GM10248 (cell line): Measurements from ENCODE around the gene UBE2I.

Experiments
- CTCF ChIA-PET: fragments of 300-600 bp; sonication (Branson Sonifier 250); formaldehyde crosslinking; extraction: SDS; loops from one replicate; lab custom pipeline; 2021; ENCODE audit warnings: antibody characterized with exemption; lab: Yijun Ruan, JAX
- POLR2A ChIA-PET: fragments of 350-650 bp; sonication (Branson Sonifier 250); formaldehyde crosslinking; extraction: SDS; loops from one replicate; lab custom pipeline; 2020; ENCODE audit warnings: antibody characterized with exemption; lab: Yijun Ruan, JAX
- DNase-seq: peaks from one replicate; pipeline ENCODE4 v3.0.0; 2012; ENCODE audit errors: extremely low spot score
- TF ChIP-seq, protein P1 (sequence below): IDR thresholded peaks from 2 replicates; pipeline ENCODE4 v1.5.1; 2012; ENCODE audit warnings: mild to moderate bottlenecking, low read depth; ENCODE audit errors: extremely low read depth, missing control alignments, control extremely low read depth

The UBE2I gene

DNA sequence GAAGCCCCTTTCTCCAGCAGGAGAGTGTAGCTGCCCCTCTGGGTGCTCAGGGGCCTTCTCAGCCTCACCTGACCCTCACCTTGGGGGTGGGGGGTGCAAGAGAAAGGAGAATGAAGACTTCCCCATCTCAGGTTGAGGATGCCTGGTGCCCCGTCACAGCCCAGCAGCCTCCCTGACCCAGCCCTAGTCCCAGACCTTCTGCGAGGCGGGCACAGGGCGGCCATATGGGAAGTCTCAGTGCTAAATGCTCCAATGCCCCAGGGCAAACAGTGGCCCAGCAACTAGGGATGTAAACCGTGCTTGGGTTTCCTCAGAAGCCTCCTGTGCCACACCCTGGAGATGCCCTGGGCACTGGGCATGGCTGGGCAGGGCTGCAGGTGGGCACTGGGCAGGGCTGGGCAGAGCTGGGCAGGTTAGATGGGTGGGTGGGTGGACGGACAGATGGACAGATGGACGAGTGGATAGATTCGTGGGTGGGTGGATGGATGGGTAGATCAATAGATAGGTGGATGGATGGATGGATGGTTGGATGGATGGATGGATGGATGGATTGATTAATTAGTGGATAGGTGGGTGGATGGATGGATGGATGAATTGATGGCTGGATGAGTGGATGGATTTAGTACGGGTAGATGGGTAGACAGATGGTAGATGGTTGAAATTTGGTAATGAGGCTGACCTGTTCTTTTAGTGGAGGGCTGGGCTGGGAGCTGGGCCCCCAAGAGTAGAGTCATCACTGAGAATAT lies 36.8 kb upstream of the UBE2I start:
- ChIA-PET POLR2A (no interaction called here), CTCF (no interaction called here)
- DNase-seq: no peak
- TF ChIP-seq, protein P1, sequence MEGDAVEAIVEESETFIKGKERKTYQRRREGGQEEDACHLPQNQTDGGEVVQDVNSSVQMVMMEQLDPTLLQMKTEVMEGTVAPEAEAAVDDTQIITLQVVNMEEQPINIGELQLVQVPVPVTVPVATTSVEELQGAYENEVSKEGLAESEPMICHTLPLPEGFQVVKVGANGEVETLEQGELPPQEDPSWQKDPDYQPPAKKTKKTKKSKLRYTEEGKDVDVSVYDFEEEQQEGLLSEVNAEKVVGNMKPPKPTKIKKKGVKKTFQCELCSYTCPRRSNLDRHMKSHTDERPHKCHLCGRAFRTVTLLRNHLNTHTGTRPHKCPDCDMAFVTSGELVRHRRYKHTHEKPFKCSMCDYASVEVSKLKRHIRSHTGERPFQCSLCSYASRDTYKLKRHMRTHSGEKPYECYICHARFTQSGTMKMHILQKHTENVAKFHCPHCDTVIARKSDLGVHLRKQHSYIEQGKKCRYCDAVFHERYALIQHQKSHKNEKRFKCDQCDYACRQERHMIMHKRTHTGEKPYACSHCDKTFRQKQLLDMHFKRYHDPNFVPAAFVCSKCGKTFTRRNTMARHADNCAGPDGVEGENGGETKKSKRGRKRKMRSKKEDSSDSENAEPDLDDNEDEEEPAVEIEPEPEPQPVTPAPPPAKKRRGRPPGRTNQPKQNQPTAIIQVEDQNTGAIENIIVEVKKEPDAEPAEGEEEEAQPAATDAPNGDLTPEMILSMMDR: no peak

DNA sequence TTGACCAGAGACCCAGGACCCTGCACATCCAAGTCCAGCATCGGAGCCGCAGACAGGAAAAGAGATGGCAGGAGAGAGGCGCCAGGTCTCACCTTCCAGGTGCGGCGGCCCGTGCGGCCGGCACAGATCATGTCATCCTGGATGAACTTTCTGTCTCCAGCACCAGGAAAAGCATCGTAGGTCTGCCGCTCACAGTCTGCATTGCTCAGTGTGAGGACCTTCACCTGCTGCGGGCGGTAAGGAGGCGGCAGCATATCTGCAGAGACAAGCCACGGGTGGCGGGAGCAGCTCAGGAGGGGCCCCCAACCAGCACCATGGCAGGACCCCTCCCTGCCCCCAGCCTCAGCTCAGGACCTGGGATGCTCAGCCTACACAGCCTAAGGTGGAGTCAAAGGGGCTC lies 35.6 kb upstream of the UBE2I start:
- POLR2A ChIA-PET: no interaction called here
- TF ChIP-seq, protein P1: no peak
- CTCF ChIA-PET: no interaction called here

DNA sequence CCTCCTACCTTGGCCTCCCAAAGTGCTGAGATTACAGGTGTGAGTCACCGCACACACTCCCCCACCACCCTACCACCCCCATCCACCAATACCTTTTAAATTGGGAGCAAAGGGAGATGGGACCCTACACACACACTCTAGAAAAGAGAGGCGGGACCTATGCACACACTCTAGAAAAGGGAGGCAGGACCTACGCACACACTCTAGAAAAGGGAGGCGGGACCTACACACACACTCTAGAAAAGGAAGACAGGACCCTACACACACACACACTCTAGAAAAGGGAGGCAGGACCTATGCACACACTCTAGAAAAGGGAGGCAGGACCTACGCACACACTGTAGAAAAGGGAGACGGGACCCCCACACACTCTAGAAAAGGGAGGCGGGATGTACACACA lies 34.7 kb upstream of the UBE2I start:
- TF ChIP-seq, protein P1: no peak
- POLR2A ChIA-PET: no interaction called here
- CTCF ChIA-PET: no interaction called here
- no peak for DNase-seq

More for the DNA sequence above, 35.6 kb upstream of the UBE2I start:
- DNase-seq: no peak

DNA sequence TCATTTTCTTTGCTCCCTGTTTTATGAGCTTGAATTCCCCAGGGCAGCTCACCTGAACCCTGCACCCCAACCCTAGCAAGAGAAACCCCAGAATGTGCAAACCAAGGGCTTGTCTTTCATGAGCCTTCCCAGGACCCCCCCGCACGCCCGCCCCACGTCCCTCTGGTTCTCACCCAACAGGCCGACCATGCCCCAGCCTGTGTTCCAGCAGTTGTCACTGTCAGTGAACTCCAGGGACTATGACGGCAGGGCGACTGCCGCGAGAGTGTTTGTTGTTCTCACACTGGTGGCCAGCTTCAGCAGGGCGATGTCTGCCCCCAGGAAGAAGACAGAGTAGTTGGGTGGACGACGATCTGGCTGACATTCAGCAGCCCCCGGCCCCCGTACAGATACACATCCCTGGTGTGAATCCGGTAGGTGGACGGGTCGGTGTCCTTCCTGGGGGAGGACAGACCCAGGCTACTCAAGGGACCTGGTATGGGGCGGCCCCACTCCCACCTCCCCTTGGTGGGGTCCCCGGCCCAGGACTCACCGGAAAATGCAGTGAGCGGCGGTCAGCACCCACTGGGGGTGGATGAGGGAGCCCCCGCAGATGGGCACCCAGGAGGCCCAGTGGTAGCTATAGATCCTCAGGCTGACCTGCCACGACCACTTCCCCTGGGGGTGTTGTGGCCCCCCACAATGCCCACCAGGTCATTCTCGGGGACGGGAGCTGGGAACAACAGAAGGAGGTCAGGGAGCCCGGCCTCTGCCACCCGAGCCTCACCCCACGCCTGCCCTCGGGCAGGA lies 33.5 kb upstream of the UBE2I start:
- TF ChIP-seq, protein P1: no peak
- POLR2A ChIA-PET: no interaction called here
- CTCF ChIA-PET: no interaction called here
- no peak for DNase-seq

DNA sequence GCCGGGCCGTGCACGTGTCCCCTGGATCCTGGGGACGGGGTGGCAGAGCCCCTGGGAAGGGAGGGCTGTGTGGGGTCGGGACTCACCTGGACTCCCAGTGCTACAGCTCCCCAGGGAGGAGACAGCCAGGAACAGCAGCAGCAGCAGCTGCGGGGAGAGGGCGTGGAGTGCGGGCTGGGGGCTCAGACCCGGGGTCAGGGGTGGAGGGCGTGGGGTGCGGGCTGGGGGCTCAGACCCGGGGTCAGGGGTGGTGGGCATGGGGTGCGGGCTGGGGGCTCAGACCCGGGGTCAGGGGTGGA lies 32.9 kb upstream of the UBE2I start:
- TF ChIP-seq, protein P1: no peak
- DNase-seq: no peak
- ChIA-PET CTCF (interaction anchor here (1.4 kb wide), 1 partner anchor 15 kb away, joined by 3 read pairs; no protein-coding TSS in a partner anchor), POLR2A (no interaction called here)

DNA sequence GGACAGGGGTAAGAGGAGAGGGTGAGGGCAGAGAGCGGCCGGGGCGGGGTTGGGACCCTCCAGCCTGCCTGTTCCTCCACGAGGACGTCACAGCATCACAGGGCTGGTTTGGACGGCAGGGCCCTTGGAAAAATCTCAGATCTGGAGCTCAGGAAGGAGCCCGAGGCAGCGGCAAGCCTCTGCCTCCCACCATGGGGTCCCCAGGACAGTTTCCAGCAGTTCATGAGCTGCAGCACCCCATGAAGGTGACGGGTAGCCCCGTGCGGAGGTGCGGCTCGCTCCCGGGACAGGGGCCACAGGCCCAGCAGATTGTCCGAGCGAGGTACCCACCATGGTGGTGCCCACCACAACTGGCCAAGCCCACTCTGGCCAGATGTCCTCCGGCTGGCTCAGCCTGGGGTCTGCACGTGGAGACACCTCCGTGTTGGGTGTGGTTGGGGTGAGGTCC lies 32.3 kb upstream of the UBE2I start:
- DNase-seq: no peak
- ChIA-PET CTCF (interaction anchor here (1.4 kb wide), 1 partner anchor 16 kb away, joined by 3 read pairs; no protein-coding TSS in a partner anchor), POLR2A (no interaction called here)
- TF ChIP-seq, protein P1: no peak
